ENCODE data around the gene DAPK1. TPM values are rescaled to one million over a fixed set of nuclear protein-coding genes. Genes with fewer than 3 reads are reported as not detected.

Gene DAPK1
- total RNA-seq, 4 donors from 2014 or later, result 5.4 to 13.4 (median 9.8) TPM

DNA sequence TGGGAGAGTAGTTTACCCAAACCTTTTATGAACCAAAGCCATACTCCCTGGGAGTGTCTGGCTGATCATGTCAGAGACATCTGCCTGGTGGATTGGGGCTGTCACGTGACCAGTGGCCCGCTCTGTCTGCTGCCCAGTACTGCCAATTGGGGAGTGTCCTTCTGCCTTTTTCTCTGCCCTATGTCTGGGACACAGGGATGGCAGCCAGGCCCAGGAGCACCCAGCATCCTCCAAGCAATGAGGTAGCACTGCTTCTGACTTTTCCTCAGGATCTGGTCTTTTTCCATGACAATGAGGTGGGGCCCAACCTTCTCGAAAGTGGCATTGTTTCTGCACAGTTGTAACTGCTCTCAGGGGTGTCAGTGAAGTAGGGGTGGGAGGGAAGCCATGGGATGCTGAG, 21.8 kb downstream of the DAPK1 start:
- Histone ChIP-seq H3K9me3 (no peaks in the 10 kb centered on the region), H3K4me1 (peaks cover 39% of the 10 kb centered on the region), H3K27ac (no peak overlapping the region), H3K4me3 (no peak overlapping the region), H3K27me3 (no peaks in the 10 kb centered on the region), H3K36me3 (no peaks in the 10 kb centered on the region)
- TF ChIP-seq POLR2AphosphoS5 (IDR thresholded peaks at IDR 0.05) (no peak), POLR2A (IDR thresholded peaks at IDR 0.05) (no peak), EP300 (IDR thresholded peaks at IDR 0.05) (no peak)
- TF ChIP-seq, protein P1, sequence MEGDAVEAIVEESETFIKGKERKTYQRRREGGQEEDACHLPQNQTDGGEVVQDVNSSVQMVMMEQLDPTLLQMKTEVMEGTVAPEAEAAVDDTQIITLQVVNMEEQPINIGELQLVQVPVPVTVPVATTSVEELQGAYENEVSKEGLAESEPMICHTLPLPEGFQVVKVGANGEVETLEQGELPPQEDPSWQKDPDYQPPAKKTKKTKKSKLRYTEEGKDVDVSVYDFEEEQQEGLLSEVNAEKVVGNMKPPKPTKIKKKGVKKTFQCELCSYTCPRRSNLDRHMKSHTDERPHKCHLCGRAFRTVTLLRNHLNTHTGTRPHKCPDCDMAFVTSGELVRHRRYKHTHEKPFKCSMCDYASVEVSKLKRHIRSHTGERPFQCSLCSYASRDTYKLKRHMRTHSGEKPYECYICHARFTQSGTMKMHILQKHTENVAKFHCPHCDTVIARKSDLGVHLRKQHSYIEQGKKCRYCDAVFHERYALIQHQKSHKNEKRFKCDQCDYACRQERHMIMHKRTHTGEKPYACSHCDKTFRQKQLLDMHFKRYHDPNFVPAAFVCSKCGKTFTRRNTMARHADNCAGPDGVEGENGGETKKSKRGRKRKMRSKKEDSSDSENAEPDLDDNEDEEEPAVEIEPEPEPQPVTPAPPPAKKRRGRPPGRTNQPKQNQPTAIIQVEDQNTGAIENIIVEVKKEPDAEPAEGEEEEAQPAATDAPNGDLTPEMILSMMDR (IDR thresholded peaks at IDR 0.05), result no peak
- no peak for DNase-seq (ENCODE audit: low spot score in 2 of 2)
- 96% methylated on average over 2 of the region's 3 CpGs for WGBS

DNA sequence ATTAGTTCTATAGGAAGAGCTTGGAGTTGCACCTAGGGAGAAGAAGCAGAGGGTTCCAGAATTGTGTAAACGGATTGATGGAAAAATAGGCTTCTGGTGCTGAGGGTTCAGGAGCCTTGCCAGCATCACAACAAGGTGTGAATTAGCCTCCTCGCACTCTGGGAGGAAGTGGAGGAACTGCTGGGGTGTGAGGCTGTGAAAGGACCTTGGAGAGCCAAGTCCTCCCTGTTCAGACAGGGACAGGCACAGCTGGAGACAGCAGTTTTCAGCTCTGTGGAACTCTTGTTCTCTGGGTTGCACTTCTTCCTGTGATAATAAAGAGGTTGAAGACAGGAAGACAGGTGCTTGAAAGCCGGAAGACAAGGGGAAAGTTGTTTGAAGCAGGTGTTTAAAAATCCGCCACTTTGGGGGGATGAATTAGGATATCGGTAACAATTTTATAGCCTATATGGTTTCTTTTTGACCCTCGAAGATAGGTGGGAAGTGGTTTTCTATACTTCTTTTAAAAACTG, 22.6 kb downstream of the DAPK1 start:
- DNase-seq (ENCODE audit: low spot score in 2 of 2), result no peak
- Histone ChIP-seq H3K27ac (no peak overlapping the region), H3K27me3 (no peaks in the 10 kb centered on the region), H3K4me1 (peaks cover 32% of the 10 kb centered on the region), H3K36me3 (no peaks in the 10 kb centered on the region), H3K9me3 (no peaks in the 10 kb centered on the region), H3K4me3 (no peak overlapping the region)
- 79% methylated on average over 6 of the region's 6 CpGs for WGBS
- TF ChIP-seq EP300 (IDR thresholded peaks at IDR 0.05) (no peak), POLR2AphosphoS5 (IDR thresholded peaks at IDR 0.05) (no peak), POLR2A (IDR thresholded peaks at IDR 0.05) (no peak)
- TF ChIP-seq, protein P1 (IDR thresholded peaks at IDR 0.05), result no peak

DNA sequence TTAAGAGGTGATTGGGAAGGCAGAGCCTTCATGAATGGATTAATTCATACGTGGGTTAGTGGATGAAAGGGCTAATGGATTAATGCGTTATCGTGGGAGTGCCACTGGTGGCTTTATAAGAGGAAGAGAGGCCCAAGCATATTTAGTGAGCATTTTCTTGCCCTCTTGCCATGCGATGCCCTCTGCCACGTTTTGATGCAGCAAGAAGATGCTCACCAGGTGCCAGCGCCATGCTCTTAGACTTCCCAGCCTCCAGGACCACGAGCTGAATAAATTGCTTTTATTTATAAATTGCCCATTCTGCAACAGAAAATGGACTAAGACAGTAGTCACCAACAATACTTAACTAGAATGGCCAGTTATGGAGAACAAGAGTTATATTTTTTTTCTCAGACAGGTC, 24.2 kb downstream of the DAPK1 start:
- H3K4me3 ChIP-seq, result no peak overlapping the region
- WGBS, result 88% methylated on average over 7 of the region's 7 CpGs
- H3K36me3 ChIP-seq, result no peaks in the 10 kb centered on the region
- no peaks in the 10 kb centered on the region for H3K27me3 ChIP-seq
- DNase-seq (ENCODE audit: low spot score in 2 of 2), result no peak
- no peaks in the 10 kb centered on the region for H3K9me3 ChIP-seq
- H3K27ac ChIP-seq, result no peak overlapping the region
- peaks cover 15% of the 10 kb centered on the region for H3K4me1 ChIP-seq
- no peak for TF ChIP-seq EP300 (IDR thresholded peaks at IDR 0.05)
- no peak for TF ChIP-seq POLR2AphosphoS5 (IDR thresholded peaks at IDR 0.05)
- TF ChIP-seq POLR2A (IDR thresholded peaks at IDR 0.05), result no peak
- TF ChIP-seq, protein P1 (IDR thresholded peaks at IDR 0.05), result no peak

DNA sequence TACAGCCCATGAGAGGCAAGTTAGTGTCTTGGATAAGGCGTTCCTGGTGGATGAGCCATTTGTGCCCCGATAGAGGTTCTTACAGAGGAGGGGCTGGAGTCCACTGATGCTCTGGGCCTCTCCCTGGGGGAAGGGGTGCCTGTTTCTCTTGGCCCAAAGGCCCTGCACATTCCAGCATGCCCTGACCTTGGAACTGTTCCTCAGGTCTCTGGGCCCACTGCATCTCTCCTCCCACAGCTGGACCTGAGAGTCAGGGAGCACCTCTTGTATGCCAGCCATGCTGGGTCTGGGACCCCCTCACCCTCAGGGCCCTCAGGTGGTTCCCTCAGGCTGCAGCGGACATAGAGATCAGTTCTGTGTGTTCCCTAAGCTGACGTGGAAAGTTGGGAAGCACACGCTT, 26.4 kb downstream of the DAPK1 start:
- H3K27ac ChIP-seq, result no peak overlapping the region
- TF ChIP-seq, protein P1 (IDR thresholded peaks at IDR 0.05), result no peak
- TF ChIP-seq EP300 (IDR thresholded peaks at IDR 0.05) (no peak), POLR2A (IDR thresholded peaks at IDR 0.05) (no peak), POLR2AphosphoS5 (IDR thresholded peaks at IDR 0.05) (no peak)

DNA sequence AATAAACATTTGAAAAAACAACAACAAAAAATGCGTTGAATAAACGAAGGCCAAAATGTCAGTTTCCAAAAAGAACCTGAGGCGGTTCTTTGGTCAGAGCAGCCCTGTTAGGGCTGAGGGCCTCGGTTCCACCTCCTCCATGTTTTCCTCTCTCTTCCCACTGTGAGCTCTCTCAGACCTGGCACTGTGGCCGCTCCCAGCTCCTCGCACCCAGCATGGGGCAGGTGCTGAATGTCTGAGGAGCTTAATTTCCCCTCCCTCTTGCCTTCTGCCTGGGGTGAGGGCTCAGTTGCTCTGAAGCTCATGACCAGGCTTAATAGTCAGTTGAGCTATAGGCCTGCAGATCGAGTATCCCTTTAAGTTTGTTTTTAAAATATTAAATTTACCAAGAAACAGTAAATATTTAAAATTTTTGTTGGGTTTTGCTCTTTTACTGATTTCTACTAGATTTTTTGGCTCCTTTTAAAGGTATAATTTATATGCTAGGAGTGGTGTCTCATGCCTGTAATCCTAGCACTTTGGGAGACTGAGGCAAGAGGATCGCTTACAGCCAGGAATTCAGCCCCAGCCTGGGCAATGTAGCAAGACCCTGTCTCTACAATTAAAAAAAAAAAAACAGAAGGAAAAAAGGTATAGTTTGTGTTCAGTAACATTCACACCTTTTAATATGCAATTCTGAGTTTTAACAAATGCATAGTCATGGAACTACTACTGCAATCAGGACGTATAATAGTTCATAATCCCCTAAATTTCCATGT, 28.1 kb downstream of the DAPK1 start:
- DNase-seq (ENCODE audit: low spot score in 2 of 2), result no peak
- H3K36me3 ChIP-seq, result no peaks in the 10 kb centered on the region
- no peak overlapping the region for H3K4me3 ChIP-seq
- H3K9me3 ChIP-seq, result no peaks in the 10 kb centered on the region
- H3K27me3 ChIP-seq, result no peaks in the 10 kb centered on the region
- 83% methylated on average over 9 of the region's 9 CpGs for WGBS
- no peak overlapping the region for H3K27ac ChIP-seq
- no peaks in the 10 kb centered on the region for H3K4me1 ChIP-seq
- no peak for TF ChIP-seq EP300 (IDR thresholded peaks at IDR 0.05)
- TF ChIP-seq, protein P1 (IDR thresholded peaks at IDR 0.05), result no peak

More for the DNA sequence above, 26.4 kb downstream of the DAPK1 start:
- no peaks in the 10 kb centered on the region for H3K36me3 ChIP-seq
- DNase-seq (ENCODE audit: low spot score in 2 of 2), result no peak
- no peak overlapping the region for H3K4me3 ChIP-seq
- no peaks in the 10 kb centered on the region for H3K27me3 ChIP-seq
- 87% methylated on average over 4 of the region's 5 CpGs for WGBS
- no peaks in the 10 kb centered on the region for H3K9me3 ChIP-seq
- H3K4me1 ChIP-seq, result peaks cover 3% of the 10 kb centered on the region

Data from suprapubic skin (tissue), 4 donors.